Measurements from ENCODE around the gene FSIP1.

- no peak for TF ChIP-seq CTCF (IDR thresholded peaks at IDR 0.05)
- no peak for TF ChIP-seq POLR2A (IDR thresholded peaks at IDR 0.05)
These were observed 116.9 kb downstream of the FSIP1 start for GRCh38 chr15:39665629-39666250.

Data from lower leg skin (tissue), 3 donors.